ENCODE data around the gene TAF4B.
"Not testable (repeated sequence)": the region's sequence is repeated elsewhere in the genome, so short reads cannot be mapped to it uniquely, and the experiment has no call there.

TAF4B gene

DNA sequence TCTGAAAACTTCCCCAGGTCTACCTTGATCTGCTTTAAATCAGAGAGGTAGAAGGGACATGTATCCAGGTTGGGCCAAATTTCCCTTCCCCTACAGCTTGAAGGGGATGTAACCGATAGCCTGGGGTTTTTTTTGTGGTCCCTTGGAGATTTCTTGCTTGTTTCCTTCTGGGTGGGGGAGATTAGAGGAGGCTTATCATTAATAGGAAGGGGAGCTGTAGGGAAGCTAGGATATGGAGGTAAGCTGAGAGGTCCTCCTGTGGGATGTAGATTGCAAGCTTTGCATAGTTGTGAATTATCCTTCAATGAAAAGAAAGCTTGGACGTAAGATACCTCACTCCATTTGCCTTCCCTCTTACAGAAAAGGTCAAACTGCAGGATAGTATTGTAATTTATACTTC is 11.1 kb downstream of the TAF4B start:
- DNase-seq, result not testable (repeated sequence)

DNA sequence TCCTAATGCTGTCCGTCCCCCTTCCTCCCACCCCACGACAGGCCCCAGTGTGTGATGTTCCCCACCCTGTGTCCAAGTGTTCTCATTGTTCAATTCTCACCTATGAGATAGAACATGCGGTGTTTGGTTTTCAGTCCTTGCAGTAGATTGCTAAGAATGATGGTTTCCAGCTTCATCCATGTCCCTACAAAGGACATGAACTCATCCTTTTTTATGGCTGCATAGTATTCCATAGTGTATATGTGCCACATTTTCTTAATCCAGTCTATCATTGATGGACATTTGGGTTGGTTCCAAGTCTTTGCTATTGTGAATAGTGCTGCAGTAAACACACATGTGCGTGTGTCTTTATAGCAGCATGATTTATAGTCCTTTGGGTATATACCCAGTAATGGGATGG is 12.5 kb downstream of the TAF4B start:
- not testable (repeated sequence) for DNase-seq

- not testable (repeated sequence) for DNase-seq
Measured at GRCh38 chr18:26242392-26242791, 16.1 kb downstream of the TAF4B start.

DNA sequence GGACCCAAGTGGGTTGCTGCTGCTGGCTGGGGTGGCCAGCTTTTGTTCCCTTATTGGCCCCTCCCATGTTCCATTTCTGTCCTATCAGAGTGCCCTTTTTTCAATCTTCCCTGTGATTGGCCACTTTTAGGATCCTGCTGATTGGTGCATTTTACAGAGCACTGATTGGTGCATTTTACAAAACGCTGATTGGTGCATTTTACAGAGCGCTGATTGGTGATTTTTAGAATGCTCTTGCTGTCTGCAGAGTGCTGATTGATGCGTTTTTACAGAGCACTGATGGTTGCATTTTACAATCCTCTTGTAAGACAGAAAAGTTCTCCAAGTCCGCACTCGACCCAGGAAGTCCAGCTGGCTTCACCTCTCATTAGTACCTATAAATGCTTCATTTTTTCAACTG is 19.2 kb downstream of the TAF4B start:
- not testable (repeated sequence) for DNase-seq

GRCh38 chr18:26252411-26252810 is 26.2 kb downstream of the TAF4B start:
- DNase-seq, result no peak

DNA sequence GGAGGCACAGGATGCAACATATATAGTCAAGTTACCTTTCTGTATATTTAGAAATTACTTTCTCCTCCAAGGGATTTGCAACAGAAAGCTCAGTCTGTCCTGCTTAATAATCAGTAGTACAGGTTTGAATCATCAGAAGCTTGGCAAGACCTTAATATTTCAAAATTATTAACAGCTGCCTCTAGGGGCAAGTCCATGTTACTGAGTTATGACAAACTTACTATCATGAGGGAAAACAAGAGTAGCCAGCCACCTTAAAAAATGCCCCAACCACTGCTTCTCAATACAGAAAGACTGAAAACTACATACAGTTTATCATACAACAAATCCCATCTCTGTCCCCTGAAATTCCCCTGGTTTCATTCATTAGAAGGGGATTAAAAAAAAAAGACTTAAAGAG is 28.6 kb downstream of the TAF4B start:
- not testable (repeated sequence) for DNase-seq

DNA sequence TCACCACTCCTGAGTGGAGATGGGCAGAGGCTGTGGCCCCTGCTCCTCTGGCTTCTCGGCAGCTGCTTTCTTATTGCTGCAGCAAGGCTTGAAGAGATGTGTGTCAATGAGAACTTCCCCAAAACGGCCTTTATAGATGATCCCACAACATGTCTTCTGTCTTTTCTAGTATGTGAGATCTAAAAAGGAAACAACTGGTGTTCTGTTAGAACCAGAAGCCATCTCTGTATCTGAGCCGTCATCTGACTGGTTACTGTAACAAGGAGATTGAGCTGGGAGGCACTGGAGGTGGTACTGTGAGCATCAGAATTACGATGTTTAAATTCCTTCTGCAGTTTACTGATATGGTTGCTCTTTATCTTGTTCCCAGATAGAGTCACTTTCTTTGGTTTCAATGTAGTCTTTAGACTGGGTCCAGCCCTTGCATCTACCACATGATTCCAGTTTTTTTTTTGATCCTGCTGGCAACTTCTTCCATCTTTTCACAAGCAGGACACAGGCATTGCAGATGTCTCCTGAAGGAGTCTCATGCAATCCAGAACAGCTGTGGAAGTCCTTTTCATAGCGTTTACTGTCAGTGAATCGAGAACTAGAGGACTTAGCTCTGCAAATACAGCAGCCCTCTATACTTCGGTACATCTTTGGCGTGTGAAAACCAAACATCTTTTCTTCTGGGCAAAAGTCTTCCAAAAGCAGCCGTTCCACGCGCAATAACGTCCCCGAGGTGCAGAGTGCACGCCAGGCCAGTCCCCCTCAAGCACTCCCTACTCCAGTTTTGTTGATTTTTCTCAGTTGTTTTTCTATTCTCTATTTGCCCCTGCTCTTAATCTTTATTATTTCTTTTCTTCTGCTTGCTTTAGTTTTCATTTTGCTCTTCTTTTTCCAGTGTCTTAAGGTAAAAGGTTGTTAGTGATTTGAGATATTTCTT is 29.7 kb downstream of the TAF4B start:
- no peak for DNase-seq

GRCh38 chr18:26258711-26259110 is 32.5 kb downstream of the TAF4B start:
- DNase-seq, result no peak

DNA sequence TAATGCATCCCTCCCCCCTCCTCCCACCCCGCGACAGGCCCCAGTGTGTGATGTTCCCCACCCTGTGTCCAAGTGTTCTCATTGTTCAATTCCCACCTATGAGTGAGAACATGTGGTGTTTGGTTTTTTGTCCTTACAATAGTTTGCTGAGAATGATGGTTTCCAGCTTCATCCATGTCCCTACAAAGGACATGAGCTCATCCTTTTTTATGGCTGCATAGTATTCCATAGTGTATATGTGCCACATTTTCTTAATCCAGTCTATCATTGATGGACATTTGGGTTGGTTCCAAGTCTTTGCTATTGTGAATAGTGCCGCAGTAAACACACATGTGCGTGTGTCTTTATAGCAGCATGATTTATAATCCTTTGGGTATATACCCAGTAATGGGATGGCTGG is 33.2 kb downstream of the TAF4B start:
- DNase-seq, result not testable (repeated sequence)

DNA sequence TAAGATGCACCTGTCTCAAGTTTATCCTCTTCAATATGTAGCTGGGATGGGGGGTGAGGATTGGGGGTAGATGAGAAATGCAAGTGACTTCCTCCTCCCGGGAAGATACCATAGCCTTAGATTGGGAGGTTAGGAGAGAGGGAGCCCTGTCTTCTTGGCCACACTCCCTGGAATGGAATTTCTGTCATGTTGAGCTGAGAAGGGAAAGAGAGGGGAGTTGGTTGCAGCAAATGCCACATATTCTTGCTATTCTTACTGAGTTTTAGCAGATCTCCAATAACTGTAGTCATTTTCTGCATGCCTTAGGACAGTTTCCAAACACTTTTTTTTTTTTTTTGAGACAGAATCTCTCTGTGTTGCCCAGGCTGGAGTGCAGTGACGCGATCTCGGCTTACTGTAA is 35.9 kb downstream of the TAF4B start:
- DNase-seq, result no peak

DNA sequence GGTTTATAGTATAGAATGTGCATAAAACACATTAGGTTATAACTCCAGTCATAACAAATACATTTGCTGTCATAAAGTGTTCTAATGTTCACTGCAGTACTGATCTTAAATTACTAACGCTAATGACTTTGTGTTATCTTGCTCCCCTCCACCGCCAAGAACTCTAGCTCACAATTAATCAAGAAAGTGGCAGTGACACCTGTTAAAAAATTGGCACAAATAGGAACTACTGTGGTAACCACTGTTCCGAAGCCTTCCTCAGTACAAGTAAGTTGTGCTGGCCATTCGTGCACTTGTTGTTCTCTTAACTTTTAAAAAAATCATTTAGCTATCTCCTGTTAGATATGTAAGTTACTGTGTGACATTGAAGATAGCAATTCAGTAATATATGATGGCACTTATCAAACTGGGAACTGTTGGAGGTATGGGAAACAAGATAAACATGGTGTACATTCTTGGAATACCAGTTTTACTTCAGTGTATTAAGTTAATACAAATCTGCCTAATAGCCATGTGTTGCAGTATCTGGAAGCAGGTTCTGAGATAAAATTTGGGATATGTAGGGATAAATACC is 41.2 kb downstream of the TAF4B start:
- no peak for DNase-seq

DNA sequence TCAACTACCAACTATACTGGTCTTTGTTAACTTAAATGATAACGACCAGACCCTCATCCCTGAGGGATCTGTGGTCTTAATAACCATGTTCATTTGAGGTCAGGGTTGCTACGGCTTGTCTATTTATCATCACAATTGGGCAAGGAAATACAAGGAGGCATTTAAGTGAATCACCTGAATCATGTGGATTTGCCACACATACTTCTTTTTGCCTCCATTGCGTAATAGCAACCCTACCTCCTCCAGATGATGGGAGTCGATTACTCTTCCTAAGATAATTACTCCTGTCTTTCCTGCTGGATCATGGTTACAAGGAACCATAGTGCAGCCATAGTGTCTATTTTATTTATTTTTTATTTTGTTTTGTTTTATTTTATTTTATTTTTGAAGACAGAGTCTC is 42.2 kb downstream of the TAF4B start:
- DNase-seq, result no peak

- DNase-seq, result no peak
Measured at GRCh38 chr18:26271917-26272549, 45.8 kb downstream of the TAF4B start.

GRCh38 chr18:26277374-26277773 is 51.1 kb downstream of the TAF4B start:
- no peak for DNase-seq

DNA sequence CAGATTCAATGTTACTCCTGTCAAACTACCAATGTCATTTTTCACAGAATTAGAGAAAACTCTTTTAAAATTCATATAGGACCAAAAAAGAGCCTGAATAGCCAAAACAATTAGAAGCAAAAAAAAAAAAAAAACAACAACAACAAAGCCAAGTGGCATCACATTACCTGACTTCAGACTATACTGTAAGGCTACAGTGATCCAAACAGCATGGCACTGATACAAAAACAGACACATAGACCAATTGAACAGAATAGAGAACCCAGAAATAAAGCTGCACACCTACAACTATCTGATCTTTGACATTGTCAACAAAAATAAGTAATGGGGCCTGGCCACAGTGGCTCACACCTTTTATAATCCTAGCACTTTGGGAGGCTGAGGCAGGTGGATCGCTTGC is 53.2 kb downstream of the TAF4B start:
- DNase-seq, result no peak

- DNase-seq, result no peak
Measured at GRCh38 chr18:26286008-26286407, 59.8 kb downstream of the TAF4B start.

DNA sequence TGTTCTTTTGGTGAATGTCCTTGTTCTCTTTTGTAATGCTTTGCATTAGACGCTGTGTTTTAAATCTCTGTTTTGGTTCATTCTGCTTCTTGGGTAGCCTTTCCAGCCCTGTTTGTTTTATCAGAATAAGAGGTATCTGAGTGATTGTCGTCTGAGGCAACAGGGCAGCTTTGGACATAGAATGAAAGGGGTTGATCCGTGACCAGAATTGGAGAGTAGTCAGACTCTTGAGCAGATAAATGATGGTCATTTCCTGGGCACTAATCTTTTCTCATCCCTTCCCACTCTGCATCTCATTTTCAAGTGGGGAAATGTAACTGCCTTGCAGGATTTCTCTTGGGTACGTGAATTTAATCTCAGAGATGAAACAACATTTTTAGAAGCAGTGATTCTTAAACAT is 61.4 kb downstream of the TAF4B start:
- no peak for DNase-seq

DNA sequence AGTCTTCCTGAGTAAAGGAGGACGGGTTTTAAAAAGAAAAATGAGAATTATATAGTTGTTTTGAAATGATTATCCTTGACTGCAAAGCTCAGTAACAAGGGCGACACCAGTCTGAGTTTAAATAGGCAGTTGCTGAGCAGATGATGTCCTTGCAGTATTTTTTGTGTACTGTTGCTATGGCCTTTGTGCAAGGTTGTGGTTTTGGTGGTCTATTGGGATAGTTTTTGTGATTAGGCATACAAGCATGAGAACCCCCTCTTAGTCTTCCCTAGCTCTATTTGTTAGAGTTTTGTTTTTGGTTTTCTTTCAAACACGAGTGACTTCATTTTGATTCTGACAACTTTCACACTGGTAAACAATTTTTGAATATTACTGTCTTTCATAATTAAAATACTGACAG is 64.1 kb downstream of the TAF4B start:
- DNase-seq, result no peak

DNA sequence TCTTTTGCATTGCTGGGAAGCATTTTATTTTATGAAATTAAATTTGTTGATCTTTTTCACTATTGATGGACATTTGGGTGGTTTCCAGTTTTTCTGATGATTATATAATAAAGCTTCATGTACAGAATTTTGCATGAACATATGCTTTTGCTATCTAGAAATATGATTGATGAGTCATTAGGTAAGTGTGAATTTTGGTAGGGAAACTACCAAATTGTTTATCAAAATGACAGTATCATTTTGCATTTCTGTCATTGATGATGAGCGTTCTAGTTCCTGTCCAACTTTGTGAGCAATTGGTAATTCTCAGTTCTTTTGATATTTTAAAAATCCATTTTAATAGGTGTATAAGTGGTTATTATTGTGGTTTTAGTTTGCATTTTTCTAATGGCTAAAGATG is 67.7 kb downstream of the TAF4B start:
- no peak for DNase-seq

DNA sequence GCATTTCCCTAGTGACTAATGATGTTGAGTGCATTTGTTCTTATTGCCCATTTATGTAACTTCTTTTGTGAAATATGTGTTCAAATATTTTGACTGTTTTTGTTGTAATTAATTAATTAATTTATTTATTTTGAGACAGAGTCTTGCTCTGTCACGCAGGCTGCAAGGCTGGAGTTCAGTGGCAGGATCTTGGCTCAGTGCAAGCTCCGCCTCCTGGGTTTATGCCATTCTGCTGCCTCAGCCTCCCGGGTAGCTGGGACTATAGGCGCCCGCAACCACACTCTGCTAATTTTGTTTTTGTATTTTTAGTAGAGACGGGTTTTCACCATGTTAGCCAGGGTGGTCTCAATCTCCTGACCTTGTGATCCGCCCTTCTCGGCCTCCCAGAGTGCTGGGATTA is 71.9 kb downstream of the TAF4B start:
- no peak for DNase-seq

DNA sequence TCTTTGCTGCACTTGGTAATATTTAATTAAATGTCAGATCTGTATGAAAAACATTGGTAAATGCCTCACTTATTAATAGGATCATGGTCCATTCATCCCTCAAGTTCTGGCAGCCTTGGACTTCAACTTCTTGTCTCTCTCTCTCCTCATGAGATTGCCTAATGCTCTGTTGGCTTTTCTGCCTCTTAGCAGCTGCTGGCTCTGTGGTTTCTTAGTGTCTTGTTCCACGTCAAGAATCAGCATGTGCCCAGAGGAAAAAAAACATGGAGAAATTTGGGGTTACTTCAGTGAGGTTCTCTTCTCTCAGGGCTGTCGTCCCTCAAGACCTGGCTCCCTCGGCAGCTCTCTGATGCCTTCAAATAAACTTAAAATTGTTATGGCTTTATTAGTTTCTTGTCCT is 75.4 kb downstream of the TAF4B start:
- DNase-seq, result no peak

GRCh38 chr18:26303222-26303621 is 77.0 kb downstream of the TAF4B start:
- DNase-seq, result not testable (repeated sequence)

GRCh38 chr18:26304511-26304910 is 78.3 kb downstream of the TAF4B start:
- no peak for DNase-seq
